K562 (cell line): ENCODE results near the gene TENT4A. TPM values are rescaled to one million over a fixed set of nuclear protein-coding genes. Genes with fewer than 3 reads are reported as not detected.

Experiments used
- ATAC-seq: fragments of 200-7000 bp; cut with Tn5 transposase; 3 replicates; pipeline ENCODE4 v1.9.1; 2020; ENCODE audit warnings: moderate library complexity
- BruUV-seq: library from RNA; stranded (reverse); fragments of 400-500 nt; replicated peaks from 2 replicates; lab custom pipeline; 2021; lab: Mats Ljungman, UMichigan
- CTCF ChIA-PET: fragments of 300-600 bp; formaldehyde crosslinking; extraction: SDS; loops from one replicate; lab custom pipeline; 2021; ENCODE audit warnings: low intra/inter-chr PET ratio; lab: Yijun Ruan, JAX
- POLR2A ChIA-PET: fragments of 300-600, 350-650 bp; sonication (Branson Sonifier 250); formaldehyde crosslinking; extraction: SDS; loops from one replicate; lab custom pipeline; 2021; ENCODE audit warnings: antibody characterized with exemption, inconsistent platforms; lab: Yijun Ruan, JAX
- DNase-seq, 4 experiments: peaks; one replicate each; pipeline versions ENCODE4 v3.0.0 to v3.0.0-alpha.2; 2011 to 2018; ENCODE audit warnings: low spot score in 3 of 4, mixed read lengths in 3 of 4; ENCODE audit errors: extremely low read depth in 1 of 4
- FAIRE-seq: peaks from 2 replicates; lab custom pipeline; 2011; peaks lifted over from hg19 to GRCh38; lab: Jason Lieb, UNC
- H2AFZ ChIP-seq: 2 replicates; pipeline ENCODE4 v1.6.0; 2011; ENCODE audit warnings: low read depth, low read length, control low read depth, inconsistent platforms
- H3K27ac ChIP-seq: fragments of 200-600 bp; 3 replicates; pipeline ENCODE4 v1.8.0; 2011; ENCODE audit warnings: low read depth, mild to moderate bottlenecking, control low read depth, inconsistent platforms, low read length, moderate library complexity, mixed read lengths; ENCODE audit errors: extremely low read depth
- H3K27me3 ChIP-seq, 2 experiments: fragments of 300-600 bp in 1 of 2; 2 replicates in 1 of 2; 3 replicates in 1 of 2; pipeline versions ENCODE4 v1.6.0 to v1.8.0; 2011; ENCODE audit warnings: inconsistent platforms in 2 of 2, low read length in 2 of 2, mild to moderate bottlenecking in 1 of 2, mixed read lengths in 1 of 2, moderate library complexity in 1 of 2; ENCODE audit not compliant: control insufficient read depth in 2 of 2, insufficient read depth in 2 of 2
- H3K36me3 ChIP-seq: fragments of 300-600 bp; 3 replicates; pipeline ENCODE4 v1.8.0; 2011; ENCODE audit warnings: mild to moderate bottlenecking, low read length, inconsistent platforms; ENCODE audit not compliant: control insufficient read depth, insufficient read depth
- H3K4me1 ChIP-seq, 2 experiments: fragments of 200-600 bp in 1 of 2; replicated peaks in 1 of 2; 2 replicates in 1 of 2; 3 replicates in 1 of 2; pipeline versions ENCODE4 v1.5.1 to v1.8.0; 2011; ENCODE audit warnings: inconsistent platforms in 2 of 2, low read length in 2 of 2, mild to moderate bottlenecking in 1 of 2, mixed read lengths in 1 of 2, moderate library complexity in 1 of 2; ENCODE audit not compliant: control insufficient read depth in 2 of 2, insufficient read depth in 2 of 2
- H3K4me2 ChIP-seq: 2 replicates; pipeline ENCODE4 v1.6.1; 2011; ENCODE audit warnings: low read length, control low read depth, inconsistent platforms, mixed read lengths; ENCODE audit not compliant: insufficient read depth
- H3K4me3 ChIP-seq: fragments of 200-600 bp; sonication (generic), shearing (Covaris generic); 2 replicates; pipeline ENCODE4 v1.5.1; 2016; ENCODE audit warnings: control low read depth, inconsistent platforms
- H3K79me2 ChIP-seq: fragments of 200-600 bp; 3 replicates; pipeline ENCODE4 v1.8.0; 2011; ENCODE audit warnings: low read length, inconsistent platforms; ENCODE audit not compliant: control insufficient read depth, insufficient read depth
- H3K9ac ChIP-seq, 2 experiments: 2 replicates each; pipeline versions ENCODE4 v1.6.0 to v1.6.1; 2011; ENCODE audit warnings: low read depth in 2 of 2, low read length in 2 of 2, control low read depth in 1 of 2, inconsistent platforms in 1 of 2, mild to moderate bottlenecking in 1 of 2, mixed read lengths in 1 of 2; ENCODE audit not compliant: insufficient read depth in 1 of 2
- H3K9me1 ChIP-seq: one replicate; pipeline ENCODE4 v1.6.0; 2011; ENCODE audit warnings: inconsistent platforms, mild to moderate bottlenecking, low read length, moderate library complexity; ENCODE audit not compliant: control insufficient read depth, insufficient read depth
- H3K9me3 ChIP-seq: replicated peaks from 2 replicates; pipeline ENCODE4 v1.5.1; 2011; ENCODE audit warnings: low read depth, low read length, inconsistent platforms; ENCODE audit not compliant: control insufficient read depth, insufficient read depth
- H4K20me1 ChIP-seq: replicated peaks from 2 replicates; pipeline ENCODE4 v1.6.1; 2011; ENCODE audit warnings: low read length, inconsistent platforms, mixed read lengths; ENCODE audit not compliant: control insufficient read depth, insufficient read depth
- BRF1 ChIP-seq: IDR thresholded peaks from 3 replicates; pipeline ENCODE4 v1.6.1; 2011; ENCODE audit warnings: borderline replicate concordance, mild to moderate bottlenecking; ENCODE audit not compliant: insufficient read length; ENCODE audit errors: extremely low read depth
- CBX5 ChIP-seq: IDR thresholded peaks from 2 replicates; pipeline ENCODE4 v1.6.1; 2014; ENCODE audit warnings: low read depth, borderline replicate concordance
- CHD1 ChIP-seq: fragments of 200-600 bp; sonication (generic); IDR thresholded peaks from one replicate; pipeline ENCODE4 v1.6.1; 2012; ENCODE audit warnings: mild to moderate bottlenecking, moderate library complexity, low read length, inconsistent platforms
- NBN ChIP-seq: fragments of 450-650 bp; IDR thresholded peaks from 2 replicates; pipeline ENCODE4 v1.6.1; 2016; ENCODE audit warnings: low read depth, mild to moderate bottlenecking
- POLR2AphosphoS2 ChIP-seq: IDR thresholded peaks from 2 replicates; pipeline ENCODE4 v1.6.1; 2012; ENCODE audit warnings: low read length, improper control_type of control experiment
- SMARCC2 ChIP-seq: fragments of 450-650 bp; IDR thresholded peaks from 2 replicates; pipeline ENCODE4 v1.6.1; 2017; ENCODE audit warnings: antibody characterized with exemption, moderate library complexity, mild to moderate bottlenecking, low read depth
- SOX6 ChIP-seq: fragments of 450-650 bp; IDR thresholded peaks from 2 replicates; pipeline ENCODE4 v1.6.1; 2014; ENCODE audit warnings: mild to moderate bottlenecking
- ZNF551 ChIP-seq: fragments of 250-450 bp; sonication (Bioruptor Pico); IDR thresholded peaks from 2 replicates; pipeline ENCODE4 v1.5.0; 2021; ENCODE audit warnings: mild to moderate bottlenecking, moderate library complexity
- ZNF584 ChIP-seq: fragments of 200-800 bp; sonication (Bioruptor generic); IDR thresholded peaks from 2 replicates; pipeline ENCODE4 v1.6.1; 2016; ENCODE audit warnings: low read depth, mild to moderate bottlenecking, missing genetic modification characterization, missing compliant biosample characterization
- WGBS: fragments of 100-300 bp; shearing (Covaris generic); methylation state at CpG from one replicate; pipeline ENCODE4 v1.1.6; 2016; ENCODE audit warnings: low coverage, mixed read lengths; ENCODE audit not compliant: insufficient coverage; ENCODE audit errors: missing lambda C conversion rate; 5-methylcytosine and 5-hydroxymethylcytosine counted together
- in situ Hi-C: fragments of 300-500 bp; cut with MboI; formaldehyde crosslinking; loops from 4 replicates; pipeline ENCODE4 v1.15.0; 2018; ENCODE audit warnings: inconsistent platforms, mixed read lengths
- intact Hi-C: fragments of 100-400 bp; cut with micrococcal nuclease; formaldehyde crosslinking; loops from 2 replicates; pipeline ENCODE4 v1.14.2; 2022
- polyA plus RNA-seq, 8 experiments: library from polyadenylated mRNA; depleted of rRNA in 4 of 8; stranded (reverse) in 5 of 8; unstranded in 3 of 8; fragments of >200 nt; fragmentation: Nextera tagmentation in 2 of 8; fragmentation: Illumina TruSeq in 1 of 8; extraction: Ambion mirVana in 2 of 8; extraction: Trizol in 1 of 8; gene quantifications; 2 replicates each; pipeline versions ENCODE4 v1.2.1 to v1.2.3, GENCODE V29; 2011 to 2014; ENCODE audit warnings: inconsistent platforms in 1 of 8, missing spikeins in 1 of 8
- total RNA-seq, 7 experiments: library from RNA; depleted of rRNA in 6 of 7; stranded (reverse); fragments of >200 nt in 6 of 7; fragmentation: Illumina TruSeq in 2 of 7; extraction: Trizol in 2 of 7; gene quantifications; 2 replicates each; pipeline versions ENCODE4 v1.2.1 to v1.2.3, GENCODE V29; 2011 to 2021; ENCODE audit warnings: low replicate concordance in 1 of 7
- TF ChIP-seq, protein P1 (sequence below): sonication (generic); formaldehyde crosslinking; IDR thresholded peaks from 2 replicates; pipeline ENCODE4 v1.8.1; 2023; ENCODE audit warnings: mild to moderate bottlenecking, missing genetic modification reagents

Gene TENT4A
- total and polyA plus RNA-seq, 9 of the 15 experiments (the other 6 are each of a cell fraction or from before 2014, with no cell fraction given): 1.3 to 27.3 (median 13.0) TPM

DNA sequence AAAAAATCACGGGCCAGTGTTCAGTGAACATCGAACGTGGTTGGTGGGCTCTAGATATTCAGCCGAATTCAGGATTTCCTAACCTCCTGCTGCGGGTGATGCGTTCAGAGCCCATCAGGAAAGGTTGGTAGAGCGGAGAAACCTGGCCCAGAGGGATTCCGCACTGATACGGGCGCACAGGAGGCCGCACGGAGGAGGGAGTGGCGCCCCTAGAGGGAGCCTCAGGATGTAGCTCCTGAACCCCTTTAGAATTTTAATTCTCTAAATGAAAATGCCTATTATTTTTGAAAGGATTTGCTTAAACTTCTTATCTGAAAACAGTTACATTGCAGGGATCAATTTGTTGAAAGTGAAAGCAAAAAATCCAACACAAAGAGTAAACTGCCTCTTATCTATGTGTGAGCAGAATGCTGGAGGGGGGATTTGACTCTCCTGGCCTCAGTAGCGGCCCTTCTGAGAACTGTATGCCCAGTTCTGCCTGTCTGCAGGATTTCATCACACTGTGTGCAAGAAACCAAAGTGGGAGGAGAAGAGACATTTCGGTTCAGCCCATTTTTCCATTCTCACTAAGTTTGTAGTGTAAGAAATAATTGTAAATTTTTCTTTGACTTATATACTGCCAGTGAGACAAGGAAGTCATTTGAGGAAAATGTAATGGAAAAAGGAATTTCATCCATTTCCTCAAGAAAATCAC lies 75.9 kb downstream of the TENT4A start (continued):
- TF ChIP-seq, protein P1, sequence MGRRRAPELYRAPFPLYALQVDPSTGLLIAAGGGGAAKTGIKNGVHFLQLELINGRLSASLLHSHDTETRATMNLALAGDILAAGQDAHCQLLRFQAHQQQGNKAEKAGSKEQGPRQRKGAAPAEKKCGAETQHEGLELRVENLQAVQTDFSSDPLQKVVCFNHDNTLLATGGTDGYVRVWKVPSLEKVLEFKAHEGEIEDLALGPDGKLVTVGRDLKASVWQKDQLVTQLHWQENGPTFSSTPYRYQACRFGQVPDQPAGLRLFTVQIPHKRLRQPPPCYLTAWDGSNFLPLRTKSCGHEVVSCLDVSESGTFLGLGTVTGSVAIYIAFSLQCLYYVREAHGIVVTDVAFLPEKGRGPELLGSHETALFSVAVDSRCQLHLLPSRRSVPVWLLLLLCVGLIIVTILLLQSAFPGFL (CRISPR knock-in tag): no peak

DNA sequence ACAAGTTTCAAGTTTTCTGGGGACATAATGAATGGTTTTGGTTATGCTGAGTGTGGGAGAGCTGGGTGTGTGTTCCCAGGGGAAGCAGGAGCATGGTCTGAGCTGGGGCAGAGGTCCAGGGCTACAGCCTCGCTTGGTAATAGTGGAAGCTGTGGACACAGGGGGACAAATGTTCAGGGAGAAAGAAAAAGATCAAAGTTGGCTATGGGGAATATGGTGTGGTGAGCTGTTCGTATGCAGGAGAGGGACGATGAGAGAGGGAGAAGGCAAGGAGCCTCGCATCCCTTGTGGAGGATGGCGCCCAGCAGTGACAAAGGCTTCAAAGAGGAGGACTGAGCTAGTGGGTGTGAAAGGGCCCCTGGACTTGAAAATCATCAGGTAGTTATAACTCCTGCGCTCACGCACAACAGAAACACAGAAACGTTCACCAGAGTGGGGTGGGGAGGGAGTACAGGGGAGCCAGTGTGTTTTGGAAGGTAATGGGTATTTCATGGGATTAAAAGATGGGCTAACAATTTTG lies 77.2 kb downstream of the TENT4A start:
- in situ Hi-C loops (no loop called here), intact Hi-C loops (no loop called here)
- Histone ChIP-seq H3K9me3 (no peaks in the 10 kb centered on the region), H3K4me2 (no peak overlapping the region), H3K27me3 (peaks cover 35 to 57% of the 10 kb centered on the region in 2 experiments), H3K9ac (no peak overlapping the region), H3K9me1 (no peaks in the 10 kb centered on the region), H3K4me3 (no peak overlapping the region), H3K4me1 (no peaks in the 10 kb centered on the region; a peak in 1 of 5 replicates), H3K36me3 (no peaks in the 10 kb centered on the region), H3K27ac (no peak overlapping the region), H3K79me2 (no peaks in the 10 kb centered on the region), H2AFZ (no peak overlapping the region), H4K20me1 (no peaks in the 10 kb centered on the region; the same call in 1 of the 2 replicates)
- FAIRE-seq (no peak), DNase-seq (no peak), ATAC-seq (no peak)
- CTCF ChIA-PET: no interaction called here
- BruUV-seq: no TSS peak
- POLR2A ChIA-PET: interaction anchor here (1.0 kb wide), 1 partner anchor 12 kb away, joined by 3 read pairs; no protein-coding TSS in a partner anchor
- 0% methylated on average over 8 of the region's 8 CpGs for WGBS
- TF ChIP-seq SMARCC2 (no peak), CHD1 (no peak), ZNF551 (CRISPR knock-in tag) (no peak), BRF1 (no peak), ZNF584 (CRISPR knock-in tag) (no peak), POLR2AphosphoS2 (no peak), CBX5 (no peak), SOX6 (no peak), NBN (no peak)
- TF ChIP-seq, protein P1 (CRISPR knock-in tag): no peak
